AG09309 (cell line): ENCODE measurements around the gene CAMKK1.

Experiments used
- DNase-seq: peaks from one replicate; pipeline ENCODE4 v3.0.0-alpha.2; 2010; ENCODE audit warnings: low read depth
- H3K4me3 ChIP-seq: 2 replicates; pipeline ENCODE4 v1.5.1; 2011; ENCODE audit warnings: mild to moderate bottlenecking, low read depth, low read length, moderate library complexity; ENCODE audit not compliant: control insufficient read depth
- TF ChIP-seq, protein P1 (sequence below): IDR thresholded peaks from 2 replicates; pipeline ENCODE4 v1.5.1; 2011; ENCODE audit warnings: mild to moderate bottlenecking, low read depth, low read length, inconsistent platforms; ENCODE audit not compliant: insufficient read depth, control insufficient read depth; ENCODE audit errors: missing control alignments

The CAMKK1 gene

DNA sequence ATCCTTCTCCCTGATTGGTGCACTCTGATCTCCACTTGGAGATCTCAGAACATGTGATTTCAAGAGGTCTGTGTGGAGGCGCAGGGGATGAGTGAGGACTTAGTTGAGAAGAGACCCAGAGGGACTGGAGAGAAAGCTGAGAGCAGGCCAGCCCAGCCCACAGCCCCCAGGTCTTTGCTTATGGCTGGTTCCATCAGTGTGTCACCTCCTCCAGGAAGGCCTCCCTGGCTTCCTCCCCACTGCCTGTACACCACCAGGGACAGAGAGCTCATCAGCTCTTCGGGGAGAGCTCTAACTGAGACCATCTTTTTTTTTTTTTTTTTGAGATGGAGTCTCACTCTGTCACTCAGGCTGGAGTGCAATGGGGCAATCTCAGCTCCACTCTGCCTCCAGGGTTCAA is 20.0 kb upstream of the CAMKK1 start:
- TF ChIP-seq, protein P1, sequence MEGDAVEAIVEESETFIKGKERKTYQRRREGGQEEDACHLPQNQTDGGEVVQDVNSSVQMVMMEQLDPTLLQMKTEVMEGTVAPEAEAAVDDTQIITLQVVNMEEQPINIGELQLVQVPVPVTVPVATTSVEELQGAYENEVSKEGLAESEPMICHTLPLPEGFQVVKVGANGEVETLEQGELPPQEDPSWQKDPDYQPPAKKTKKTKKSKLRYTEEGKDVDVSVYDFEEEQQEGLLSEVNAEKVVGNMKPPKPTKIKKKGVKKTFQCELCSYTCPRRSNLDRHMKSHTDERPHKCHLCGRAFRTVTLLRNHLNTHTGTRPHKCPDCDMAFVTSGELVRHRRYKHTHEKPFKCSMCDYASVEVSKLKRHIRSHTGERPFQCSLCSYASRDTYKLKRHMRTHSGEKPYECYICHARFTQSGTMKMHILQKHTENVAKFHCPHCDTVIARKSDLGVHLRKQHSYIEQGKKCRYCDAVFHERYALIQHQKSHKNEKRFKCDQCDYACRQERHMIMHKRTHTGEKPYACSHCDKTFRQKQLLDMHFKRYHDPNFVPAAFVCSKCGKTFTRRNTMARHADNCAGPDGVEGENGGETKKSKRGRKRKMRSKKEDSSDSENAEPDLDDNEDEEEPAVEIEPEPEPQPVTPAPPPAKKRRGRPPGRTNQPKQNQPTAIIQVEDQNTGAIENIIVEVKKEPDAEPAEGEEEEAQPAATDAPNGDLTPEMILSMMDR: no peak
- DNase-seq: no peak

DNA sequence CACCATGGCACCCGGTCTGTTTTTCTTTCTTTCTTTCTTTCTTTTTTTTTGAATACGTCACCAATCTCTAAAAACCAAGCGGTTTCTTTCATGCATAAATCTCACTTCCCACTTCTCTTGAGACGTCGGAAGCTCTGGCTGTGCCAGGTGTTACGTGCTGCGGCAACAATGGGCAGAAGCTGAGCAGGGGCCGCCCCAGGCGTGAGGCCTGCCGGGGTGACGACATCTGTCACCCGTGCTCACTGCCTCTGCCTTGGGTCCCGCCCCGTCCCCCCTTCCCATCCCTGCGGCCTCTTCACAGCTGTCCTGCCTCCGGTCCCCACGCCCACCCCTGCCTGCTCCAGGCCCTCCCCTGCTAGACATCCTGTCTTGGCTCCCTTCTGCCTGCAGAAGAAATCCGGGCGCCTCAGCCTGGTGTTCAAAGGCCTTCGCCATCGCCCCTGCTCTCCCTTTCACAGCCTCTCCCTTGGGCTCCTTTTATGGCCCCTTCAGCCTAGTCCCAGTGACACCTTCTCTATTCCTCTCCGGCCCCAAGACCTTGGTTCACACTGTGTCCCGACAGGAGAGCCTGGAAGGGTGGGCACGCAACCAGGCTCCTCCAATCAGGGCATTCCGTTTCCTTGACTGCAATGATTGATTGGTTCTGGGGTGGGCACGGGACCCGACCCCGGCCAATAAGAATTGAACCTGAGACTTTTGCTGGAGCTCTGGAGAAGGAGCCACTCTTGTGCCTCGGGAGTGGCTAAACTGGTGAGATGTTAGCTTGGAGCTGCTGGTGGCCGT is 18.6 kb upstream of the CAMKK1 start:
- no peak for DNase-seq
- no peak overlapping the region for H3K4me3 ChIP-seq
- TF ChIP-seq, protein P1: no peak

More for the DNA sequence above, 20.0 kb upstream of the CAMKK1 start:
- no peak overlapping the region for H3K4me3 ChIP-seq

DNA sequence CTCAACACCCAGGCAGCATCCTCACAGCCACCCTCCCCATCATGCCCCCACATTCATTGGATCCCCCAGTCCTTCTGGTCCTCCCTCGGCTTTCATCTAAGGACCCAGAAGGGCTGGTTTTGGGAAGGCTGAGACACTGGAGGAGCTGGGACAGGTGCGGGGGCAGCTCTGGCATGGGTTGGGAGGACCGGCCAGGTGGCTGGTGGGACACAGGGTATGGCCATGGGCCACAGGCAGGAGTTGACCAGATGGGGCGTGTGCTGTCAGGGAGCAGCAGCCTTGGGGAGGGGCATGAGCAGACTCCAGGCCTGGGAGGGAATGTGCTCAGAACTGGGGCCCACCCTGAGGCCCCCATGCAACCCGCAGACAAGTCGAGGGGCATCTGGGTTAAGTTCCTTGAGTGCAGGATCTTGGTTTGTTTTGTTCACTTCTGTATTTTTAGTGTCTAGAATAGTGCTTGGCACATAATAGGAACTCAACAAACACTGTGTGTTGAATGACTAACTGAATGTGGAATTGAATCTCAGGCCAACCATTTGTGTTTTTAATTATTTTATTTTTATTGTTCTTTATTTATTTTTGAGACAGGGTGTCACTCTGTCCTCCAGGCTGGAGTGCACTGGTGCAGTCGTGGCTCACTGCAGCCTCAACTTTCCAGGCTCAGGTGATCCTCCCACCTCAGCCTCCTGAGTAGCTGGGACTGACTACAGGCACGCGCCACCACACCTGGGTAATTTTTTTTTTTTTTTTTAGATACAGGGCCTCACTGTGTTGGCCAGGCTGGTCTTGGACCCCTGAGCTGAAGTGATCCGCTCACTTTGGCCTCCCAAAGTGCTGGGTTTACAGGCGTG is 17.8 kb upstream of the CAMKK1 start:
- DNase-seq: no peak
- TF ChIP-seq, protein P1: no peak
- H3K4me3 ChIP-seq: no peak overlapping the region

DNA sequence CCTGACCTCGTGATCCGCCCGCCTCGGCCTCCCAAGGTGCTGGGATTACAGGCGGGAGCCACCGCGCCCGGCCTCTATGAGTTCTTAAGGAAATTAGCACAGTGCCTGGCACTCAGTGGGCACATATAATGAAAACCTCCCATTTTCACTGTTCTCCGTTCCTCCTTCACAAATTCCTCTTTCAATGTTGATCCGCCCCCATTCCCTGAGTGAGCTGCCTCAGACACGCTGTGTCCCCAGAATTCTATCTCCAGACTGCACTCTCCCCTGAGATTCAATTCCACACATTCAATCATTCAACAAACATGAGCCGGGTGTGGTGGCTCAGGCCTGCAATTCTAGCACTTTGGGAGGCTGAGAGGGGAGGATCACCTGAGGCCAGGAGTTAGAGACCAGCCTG is 16.4 kb upstream of the CAMKK1 start:
- TF ChIP-seq, protein P1: no peak
- no peak for DNase-seq
- no peak overlapping the region for H3K4me3 ChIP-seq

DNA sequence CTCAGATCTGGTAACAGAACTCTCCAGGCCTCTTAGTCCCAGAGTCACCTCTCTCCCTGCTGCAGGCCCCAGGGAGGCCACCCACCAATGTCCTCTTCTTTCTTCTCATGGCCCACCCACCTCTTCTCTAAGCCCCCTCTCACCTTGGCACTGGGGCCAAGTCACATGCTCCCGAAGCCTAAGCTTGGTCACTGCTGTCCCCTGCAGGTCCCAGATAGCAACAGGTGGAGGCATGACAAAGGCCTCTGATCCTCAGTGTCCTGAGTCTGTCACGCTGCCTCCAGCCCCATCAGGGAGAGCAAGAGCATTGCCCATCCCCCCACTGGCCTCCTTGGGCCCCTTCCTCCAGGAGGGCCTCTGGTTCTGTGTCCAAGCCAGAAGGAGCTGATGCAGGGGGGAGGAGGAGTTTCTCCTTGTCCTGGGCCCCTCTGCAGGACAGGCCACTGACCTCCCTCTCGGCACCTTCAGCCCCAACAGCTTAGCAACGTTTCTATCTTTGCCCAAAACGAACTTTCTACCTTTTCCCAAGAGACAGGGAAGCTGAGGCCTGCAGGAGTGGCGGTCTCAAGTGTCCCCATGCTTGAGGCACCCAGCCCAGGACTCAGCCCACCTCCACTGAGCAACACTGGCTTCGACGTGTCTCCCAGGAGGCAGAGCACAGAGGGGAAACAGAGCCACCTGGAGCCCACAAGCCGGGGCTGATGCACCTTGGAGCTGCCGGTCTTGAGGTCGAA is 14.8 kb upstream of the CAMKK1 start:
- no peak for DNase-seq
- no peak overlapping the region for H3K4me3 ChIP-seq
- TF ChIP-seq, protein P1: peak; percentile 33

DNA sequence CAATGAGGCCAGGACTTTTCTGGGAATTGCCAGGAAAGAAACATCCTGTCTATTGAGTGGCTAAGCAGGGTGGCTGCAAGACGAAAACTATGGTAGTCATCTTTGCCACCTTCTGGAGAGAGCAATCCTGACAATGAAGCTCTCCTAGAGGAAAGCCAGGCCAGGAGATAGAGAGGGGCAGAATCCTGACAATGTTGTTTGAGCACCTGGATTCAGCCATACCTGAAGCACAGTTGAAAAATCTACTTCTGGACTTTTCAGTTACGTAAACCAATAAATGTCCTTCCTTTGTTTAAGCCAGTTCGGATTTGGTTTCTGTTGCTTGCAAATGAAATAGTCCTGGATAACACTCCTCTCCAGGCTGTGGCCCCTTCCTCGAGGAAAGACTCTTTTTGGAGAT is 14.0 kb upstream of the CAMKK1 start:
- TF ChIP-seq, protein P1: no peak
- DNase-seq: no peak
- no peak overlapping the region for H3K4me3 ChIP-seq
